GM19438 (cell line): ENCODE data around the gene TMEM247.

Experiments used
- ATAC-seq: cut with Tn5 transposase; IDR thresholded peaks from one replicate; pipeline ENCODE4 v1.9.1; 2021; ENCODE audit warnings: low read depth; ENCODE audit not compliant: unreplicated experiment

TMEM247 gene

GRCh38 chr2:46479265-46479664 is at the start of gene TMEM247:
Gene TMEM247 (plus strand): TSS chr2:46479565.
- ATAC-seq: no peak

GRCh38 chr2:46430413-46430812 is 49.0 kb upstream of the TMEM247 start:
- no peak for ATAC-seq

- no peak for ATAC-seq
Observed at GRCh38 chr2:46430992-46431391, 48.4 kb upstream of the TMEM247 start.

GRCh38 chr2:46431481-46432235 is 47.7 kb upstream of the TMEM247 start:
- no peak for ATAC-seq

GRCh38 chr2:46434851-46435273 is 44.5 kb upstream of the TMEM247 start:
- no peak for ATAC-seq

GRCh38 chr2:46435353-46435752 is 44.0 kb upstream of the TMEM247 start:
- ATAC-seq: no peak

- no peak for ATAC-seq
Observed at GRCh38 chr2:46435796-46436360, 43.5 kb upstream of the TMEM247 start.

GRCh38 chr2:46436800-46437199 is 42.6 kb upstream of the TMEM247 start:
- no peak for ATAC-seq

- ATAC-seq: no peak
Observed at GRCh38 chr2:46438102-46438501, 41.3 kb upstream of the TMEM247 start.

- no peak for ATAC-seq
Observed at GRCh38 chr2:46438794-46439193, 40.6 kb upstream of the TMEM247 start.

- ATAC-seq: no peak
Observed at GRCh38 chr2:46439582-46439981, 39.8 kb upstream of the TMEM247 start.

GRCh38 chr2:46441838-46442712 is 37.3 kb upstream of the TMEM247 start:
- no peak for ATAC-seq

- ATAC-seq: no peak
Observed at GRCh38 chr2:46444732-46445131, 34.6 kb upstream of the TMEM247 start.

- ATAC-seq: no peak
Observed at GRCh38 chr2:46445556-46445955, 33.8 kb upstream of the TMEM247 start.

- ATAC-seq: no peak
Observed at GRCh38 chr2:46446871-46447568, 32.3 kb upstream of the TMEM247 start.

- no peak for ATAC-seq
Observed at GRCh38 chr2:46447649-46448048, 31.7 kb upstream of the TMEM247 start.

- no peak for ATAC-seq
Observed at GRCh38 chr2:46448111-46448510, 31.3 kb upstream of the TMEM247 start.

GRCh38 chr2:46448641-46449040 is 30.7 kb upstream of the TMEM247 start:
- no peak for ATAC-seq

GRCh38 chr2:46449700-46450099 is 29.7 kb upstream of the TMEM247 start:
- ATAC-seq: no peak

- ATAC-seq: no peak
Observed at GRCh38 chr2:46451131-46451711, 28.1 kb upstream of the TMEM247 start.
